ENCODE data around the gene ADAM22.

DNA sequence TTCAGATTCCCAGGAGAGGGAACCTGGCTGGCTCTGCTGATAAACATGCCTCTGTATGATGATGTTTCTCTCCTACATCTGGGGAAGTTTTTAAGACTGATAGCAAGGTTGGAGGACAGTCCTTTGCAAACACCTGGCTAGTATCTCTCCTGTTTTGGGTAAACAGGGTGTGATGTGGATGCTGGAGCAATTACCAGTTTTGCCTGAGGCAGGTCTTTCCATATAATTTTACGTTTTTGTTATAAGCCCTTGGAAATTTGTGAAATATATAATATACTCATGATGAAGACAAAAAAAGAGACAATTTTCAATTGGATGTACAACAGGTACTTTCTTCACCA is 138.6 kb downstream of the ADAM22 start:
- TF ChIP-seq TAF1 (IDR thresholded peaks at IDR 0.05; ENCODE audit: borderline replicate concordance, low read depth, low read length) (no peak), POLR2A (IDR thresholded peaks at IDR 0.05; ENCODE audit: low read depth, low read length) (no peak)
